Stomach (tissue), 4 donors: ENCODE measurements around the gene NEB.

ENCODE experiments used
- CTCF ChIP-seq, 7 experiments: fragments of 450-650 bp in 4 of 7; fragments of 200-600 bp in 3 of 7; sonication (generic) in 3 of 7; IDR thresholded peaks; one replicate each; pipeline ENCODE4 v1.5.1; 2016 to 2019; ENCODE audit warnings: antibody characterized with exemption in 7 of 7, control low read depth in 2 of 7, mild to moderate bottlenecking in 1 of 7
- EP300 ChIP-seq: sonication (generic); formaldehyde crosslinking; IDR thresholded peaks from one replicate; pipeline ENCODE4 v1.6.1; 2017; ENCODE audit warnings: antibody characterized with exemption
- POLR2A ChIP-seq, 4 donors: fragments of 450-650 bp; IDR thresholded peaks; one replicate each; pipeline ENCODE4 v1.6.1; 2016; ENCODE audit warnings: antibody characterized with exemption in 4 of 4, control low read depth in 2 of 4, mild to moderate bottlenecking in 1 of 4, moderate library complexity in 1 of 4
- POLR2AphosphoS5 ChIP-seq, 3 donors: sonication (generic); formaldehyde crosslinking; IDR thresholded peaks; one replicate each; pipeline ENCODE4 v1.6.1; 2016; ENCODE audit warnings: antibody characterized with exemption in 3 of 3

- TF ChIP-seq POLR2A (IDR thresholded peaks at IDR 0.05) = no peak
- no peak for TF ChIP-seq CTCF (IDR thresholded peaks at IDR 0.05)
- no peak for TF ChIP-seq POLR2AphosphoS5 (IDR thresholded peaks at IDR 0.05)
- TF ChIP-seq EP300 = no peak
Observed at GRCh38 chr2:151568501-151568900, 165.8 kb downstream of the NEB start.
